K562 (cell line): ENCODE results near the gene ADAMTSL3. TPM values are rescaled to one million over a fixed set of nuclear protein-coding genes. Genes with fewer than 3 reads are reported as not detected.

Experiments
- ATAC-seq: fragments of 200-7000 bp; cut with Tn5 transposase; 3 replicates; pipeline ENCODE4 v1.9.1; 2020; ENCODE audit warnings: moderate library complexity
- BruUV-seq: library from RNA; stranded (reverse); fragments of 400-500 nt; replicated peaks from 2 replicates; lab custom pipeline; 2021; lab: Mats Ljungman, UMichigan
- CTCF ChIA-PET: fragments of 300-600 bp; formaldehyde crosslinking; extraction: SDS; loops from one replicate; lab custom pipeline; 2021; ENCODE audit warnings: low intra/inter-chr PET ratio; lab: Yijun Ruan, JAX
- POLR2A ChIA-PET: fragments of 300-600, 350-650 bp; sonication (Branson Sonifier 250); formaldehyde crosslinking; extraction: SDS; loops from one replicate; lab custom pipeline; 2021; ENCODE audit warnings: antibody characterized with exemption, inconsistent platforms; lab: Yijun Ruan, JAX
- DNase-seq, 4 experiments: peaks; one replicate each; pipeline versions ENCODE4 v3.0.0 to v3.0.0-alpha.2; 2011 to 2018; ENCODE audit warnings: low spot score in 3 of 4, mixed read lengths in 3 of 4; ENCODE audit errors: extremely low read depth in 1 of 4
- FAIRE-seq: peaks from 2 replicates; lab custom pipeline; 2011; peaks lifted over from hg19 to GRCh38; lab: Jason Lieb, UNC
- H2AFZ ChIP-seq: 2 replicates; pipeline ENCODE4 v1.6.0; 2011; ENCODE audit warnings: low read depth, low read length, control low read depth, inconsistent platforms
- H3K27ac ChIP-seq: fragments of 200-600 bp; 3 replicates; pipeline ENCODE4 v1.8.0; 2011; ENCODE audit warnings: low read depth, mild to moderate bottlenecking, control low read depth, inconsistent platforms, low read length, moderate library complexity, mixed read lengths; ENCODE audit errors: extremely low read depth
- H3K27me3 ChIP-seq, 2 experiments: fragments of 300-600 bp in 1 of 2; 2 replicates in 1 of 2; 3 replicates in 1 of 2; pipeline versions ENCODE4 v1.6.0 to v1.8.0; 2011; ENCODE audit warnings: inconsistent platforms in 2 of 2, low read length in 2 of 2, mild to moderate bottlenecking in 1 of 2, mixed read lengths in 1 of 2, moderate library complexity in 1 of 2; ENCODE audit not compliant: control insufficient read depth in 2 of 2, insufficient read depth in 2 of 2
- H3K36me3 ChIP-seq: fragments of 300-600 bp; 3 replicates; pipeline ENCODE4 v1.8.0; 2011; ENCODE audit warnings: mild to moderate bottlenecking, low read length, inconsistent platforms; ENCODE audit not compliant: control insufficient read depth, insufficient read depth
- H3K4me1 ChIP-seq, 2 experiments: fragments of 200-600 bp in 1 of 2; replicated peaks in 1 of 2; 2 replicates in 1 of 2; 3 replicates in 1 of 2; pipeline versions ENCODE4 v1.5.1 to v1.8.0; 2011; ENCODE audit warnings: inconsistent platforms in 2 of 2, low read length in 2 of 2, mild to moderate bottlenecking in 1 of 2, mixed read lengths in 1 of 2, moderate library complexity in 1 of 2; ENCODE audit not compliant: control insufficient read depth in 2 of 2, insufficient read depth in 2 of 2
- H3K4me2 ChIP-seq: 2 replicates; pipeline ENCODE4 v1.6.1; 2011; ENCODE audit warnings: low read length, control low read depth, inconsistent platforms, mixed read lengths; ENCODE audit not compliant: insufficient read depth
- H3K4me3 ChIP-seq: fragments of 200-600 bp; sonication (generic), shearing (Covaris generic); 2 replicates; pipeline ENCODE4 v1.5.1; 2016; ENCODE audit warnings: control low read depth, inconsistent platforms
- H3K79me2 ChIP-seq: fragments of 200-600 bp; 3 replicates; pipeline ENCODE4 v1.8.0; 2011; ENCODE audit warnings: low read length, inconsistent platforms; ENCODE audit not compliant: control insufficient read depth, insufficient read depth
- H3K9ac ChIP-seq, 2 experiments: 2 replicates each; pipeline versions ENCODE4 v1.6.0 to v1.6.1; 2011; ENCODE audit warnings: low read depth in 2 of 2, low read length in 2 of 2, control low read depth in 1 of 2, inconsistent platforms in 1 of 2, mild to moderate bottlenecking in 1 of 2, mixed read lengths in 1 of 2; ENCODE audit not compliant: insufficient read depth in 1 of 2
- H3K9me1 ChIP-seq: one replicate; pipeline ENCODE4 v1.6.0; 2011; ENCODE audit warnings: inconsistent platforms, mild to moderate bottlenecking, low read length, moderate library complexity; ENCODE audit not compliant: control insufficient read depth, insufficient read depth
- H3K9me3 ChIP-seq: replicated peaks from 2 replicates; pipeline ENCODE4 v1.5.1; 2011; ENCODE audit warnings: low read depth, low read length, inconsistent platforms; ENCODE audit not compliant: control insufficient read depth, insufficient read depth
- H4K20me1 ChIP-seq: replicated peaks from 2 replicates; pipeline ENCODE4 v1.6.1; 2011; ENCODE audit warnings: low read length, inconsistent platforms, mixed read lengths; ENCODE audit not compliant: control insufficient read depth, insufficient read depth
- CHD2 ChIP-seq: IDR thresholded peaks from 2 replicates; pipeline ENCODE4 v1.6.1; 2011; ENCODE audit warnings: low read depth, low read length
- HMGN3 ChIP-seq: IDR thresholded peaks from 2 replicates; pipeline ENCODE4 v1.6.1; 2011; ENCODE audit warnings: borderline replicate concordance, low read depth, mild to moderate bottlenecking, mixed read lengths, low read length; ENCODE audit not compliant: insufficient read length; ENCODE audit errors: extremely low read depth
- JUND ChIP-seq, 2 experiments: IDR thresholded peaks; 2 replicates in 1 of 2; 3 replicates in 1 of 2; pipeline ENCODE4 v1.6.1; 2011; ENCODE audit warnings: borderline replicate concordance in 2 of 2, low read depth in 2 of 2, low read length in 2 of 2, improper control_type of control experiment in 1 of 2, missing biosample characterization in 1 of 2, missing genetic modification characterization in 1 of 2, missing genetic modification reagents in 1 of 2
- KAT2B ChIP-seq: IDR thresholded peaks from one replicate; pipeline ENCODE4 v1.6.1; 2012; ENCODE audit warnings: low read depth, mild to moderate bottlenecking, control low read depth, inconsistent platforms, low read length, moderate library complexity
- NR2C1 ChIP-seq, 2 experiments: fragments of 450-650 bp; IDR thresholded peaks; 2 replicates each; pipeline ENCODE4 v1.6.1; 2017; ENCODE audit warnings: mild to moderate bottlenecking in 2 of 2, antibody characterized with exemption in 1 of 2, inconsistent platforms in 1 of 2, missing compliant biosample characterization in 1 of 2, missing genetic modification characterization in 1 of 2
- SMARCC2 ChIP-seq: fragments of 450-650 bp; IDR thresholded peaks from 2 replicates; pipeline ENCODE4 v1.6.1; 2017; ENCODE audit warnings: antibody characterized with exemption, moderate library complexity, mild to moderate bottlenecking, low read depth
- TBL1XR1 ChIP-seq, 2 experiments: IDR thresholded peaks; 2 replicates each; pipeline ENCODE4 v1.6.1; 2012; ENCODE audit warnings: improper control_type of control experiment in 2 of 2, low read length in 2 of 2, mild to moderate bottlenecking in 1 of 2
- WHSC1 ChIP-seq: IDR thresholded peaks from one replicate; pipeline ENCODE4 v1.6.1; 2012; ENCODE audit warnings: low read length, control low read depth, inconsistent platforms
- ZBTB5 ChIP-seq: fragments of 450-650 bp; IDR thresholded peaks from 2 replicates; pipeline ENCODE4 v1.6.1; 2017; ENCODE audit warnings: antibody characterized with exemption
- ZNF140 ChIP-seq: fragments of 250-450 bp; sonication (Bioruptor Pico); IDR thresholded peaks from 2 replicates; pipeline ENCODE4 v1.8.0; 2021; ENCODE audit warnings: moderate library complexity, mild to moderate bottlenecking, inconsistent platforms
- ZNF280A ChIP-seq: fragments of 450-650 bp; IDR thresholded peaks from 2 replicates; pipeline ENCODE4 v1.6.1; 2018; ENCODE audit warnings: mild to moderate bottlenecking, low read depth; ENCODE audit not compliant: partially characterized antibody
- WGBS: fragments of 100-300 bp; shearing (Covaris generic); methylation state at CpG from one replicate; pipeline ENCODE4 v1.1.6; 2016; ENCODE audit warnings: low coverage, mixed read lengths; ENCODE audit not compliant: insufficient coverage; ENCODE audit errors: missing lambda C conversion rate; 5-methylcytosine and 5-hydroxymethylcytosine counted together
- in situ Hi-C: fragments of 300-500 bp; cut with MboI; formaldehyde crosslinking; loops from 4 replicates; pipeline ENCODE4 v1.15.0; 2018; ENCODE audit warnings: inconsistent platforms, mixed read lengths
- intact Hi-C: fragments of 100-400 bp; cut with micrococcal nuclease; formaldehyde crosslinking; loops from 2 replicates; pipeline ENCODE4 v1.14.2; 2022
- polyA plus RNA-seq, 8 experiments: library from polyadenylated mRNA; depleted of rRNA in 4 of 8; stranded (reverse) in 5 of 8; unstranded in 3 of 8; fragments of >200 nt; fragmentation: Nextera tagmentation in 2 of 8; fragmentation: Illumina TruSeq in 1 of 8; extraction: Ambion mirVana in 2 of 8; extraction: Trizol in 1 of 8; gene quantifications; 2 replicates each; pipeline versions ENCODE4 v1.2.1 to v1.2.3, GENCODE V29; 2011 to 2014; ENCODE audit warnings: inconsistent platforms in 1 of 8, missing spikeins in 1 of 8
- total RNA-seq, 7 experiments: library from RNA; depleted of rRNA in 6 of 7; stranded (reverse); fragments of >200 nt in 6 of 7; fragmentation: Illumina TruSeq in 2 of 7; extraction: Trizol in 2 of 7; gene quantifications; 2 replicates each; pipeline versions ENCODE4 v1.2.1 to v1.2.3, GENCODE V29; 2011 to 2021; ENCODE audit warnings: low replicate concordance in 1 of 7
- TF ChIP-seq, protein P1 (sequence below): sonication (generic); formaldehyde crosslinking; IDR thresholded peaks from 2 replicates; pipeline ENCODE4 v1.8.0; 2023; ENCODE audit warnings: missing genetic modification reagents, mild to moderate bottlenecking, borderline replicate concordance

The ADAMTSL3 gene
- total and polyA plus RNA-seq, 9 of the 15 experiments (the other 6 are each of a cell fraction or from before 2014, with no cell fraction given): 0.01 to 0.18 (median 0.07) TPM; not detected in 3

- TF ChIP-seq TBL1XR1 (IDR thresholded peaks at IDR 0.05; ENCODE audit: low read length in 2 of 2) (no peak), HMGN3 (no peak), WHSC1 (no peak), KAT2B (no peak), JUND (IDR thresholded peaks at IDR 0.05; ENCODE audit: borderline replicate concordance, low read depth, low read length) (no peak), JUND (tag; IDR thresholded peaks at IDR 0.05; ENCODE audit: borderline replicate concordance, low read depth, low read length) (no peak), ZNF140 (CRISPR knock-in tag) (no peak), ZBTB5 (no peak)
- TF ChIP-seq, all 486 proteins: peak for 0
These were observed 318.1 kb downstream of the ADAMTSL3 start (continued) for GRCh38 chr15:83971992-83972391.

DNA sequence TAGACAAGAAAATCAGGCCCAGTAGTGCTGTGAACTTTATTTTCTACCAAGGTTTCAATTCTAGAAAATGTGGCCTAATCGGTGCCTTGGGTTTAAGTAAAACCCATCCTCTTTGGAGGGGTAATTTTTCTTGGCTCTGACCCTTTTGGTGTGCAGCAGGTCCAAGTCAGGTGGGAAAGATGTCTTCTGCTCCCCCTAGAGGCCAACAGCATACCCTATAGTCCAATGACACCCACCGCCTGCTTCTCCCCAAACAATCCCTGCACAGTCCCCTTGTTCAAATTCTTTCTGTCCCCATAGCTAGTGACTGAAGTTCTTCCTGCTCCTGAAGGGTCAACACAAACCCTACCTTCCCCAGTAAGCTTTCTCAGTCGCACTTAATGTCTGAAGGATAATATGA is 319.9 kb downstream of the ADAMTSL3 start:
- 7% methylated on average over 3 of the region's 3 CpGs for WGBS
- in situ Hi-C loops: no loop called here
- Histone ChIP-seq H3K4me3 (no peak overlapping the region), H2AFZ (no peak overlapping the region), H3K36me3 (no peaks in the 10 kb centered on the region), H3K9me3 (no peaks in the 10 kb centered on the region), H3K27me3 (no peaks in the 10 kb centered on the region), H3K79me2 (no peaks in the 10 kb centered on the region), H4K20me1 (no peaks in the 10 kb centered on the region), H3K9me1 (no peaks in the 10 kb centered on the region), H3K4me1 (no peaks in the 10 kb centered on the region), H3K4me2 (no peak overlapping the region), H3K27ac (no peak overlapping the region), H3K9ac (no peak overlapping the region)
- ChIA-PET POLR2A (no interaction called here), CTCF (no interaction called here)
- intact Hi-C loops: no loop called here
- peak; percentile 46 for FAIRE-seq
- DNase-seq: peak; percentile 21 to 43 (median 30)
- peak; percentile 82 for ATAC-seq
- no TSS peak for BruUV-seq
- TF ChIP-seq SMARCC2: no peak
- no peak for TF ChIP-seq NR2C1 (IDR thresholded peaks at IDR 0.05)
- TF ChIP-seq NR2C1 (tag; IDR thresholded peaks at IDR 0.05): no peak
- TF ChIP-seq, protein P1, sequence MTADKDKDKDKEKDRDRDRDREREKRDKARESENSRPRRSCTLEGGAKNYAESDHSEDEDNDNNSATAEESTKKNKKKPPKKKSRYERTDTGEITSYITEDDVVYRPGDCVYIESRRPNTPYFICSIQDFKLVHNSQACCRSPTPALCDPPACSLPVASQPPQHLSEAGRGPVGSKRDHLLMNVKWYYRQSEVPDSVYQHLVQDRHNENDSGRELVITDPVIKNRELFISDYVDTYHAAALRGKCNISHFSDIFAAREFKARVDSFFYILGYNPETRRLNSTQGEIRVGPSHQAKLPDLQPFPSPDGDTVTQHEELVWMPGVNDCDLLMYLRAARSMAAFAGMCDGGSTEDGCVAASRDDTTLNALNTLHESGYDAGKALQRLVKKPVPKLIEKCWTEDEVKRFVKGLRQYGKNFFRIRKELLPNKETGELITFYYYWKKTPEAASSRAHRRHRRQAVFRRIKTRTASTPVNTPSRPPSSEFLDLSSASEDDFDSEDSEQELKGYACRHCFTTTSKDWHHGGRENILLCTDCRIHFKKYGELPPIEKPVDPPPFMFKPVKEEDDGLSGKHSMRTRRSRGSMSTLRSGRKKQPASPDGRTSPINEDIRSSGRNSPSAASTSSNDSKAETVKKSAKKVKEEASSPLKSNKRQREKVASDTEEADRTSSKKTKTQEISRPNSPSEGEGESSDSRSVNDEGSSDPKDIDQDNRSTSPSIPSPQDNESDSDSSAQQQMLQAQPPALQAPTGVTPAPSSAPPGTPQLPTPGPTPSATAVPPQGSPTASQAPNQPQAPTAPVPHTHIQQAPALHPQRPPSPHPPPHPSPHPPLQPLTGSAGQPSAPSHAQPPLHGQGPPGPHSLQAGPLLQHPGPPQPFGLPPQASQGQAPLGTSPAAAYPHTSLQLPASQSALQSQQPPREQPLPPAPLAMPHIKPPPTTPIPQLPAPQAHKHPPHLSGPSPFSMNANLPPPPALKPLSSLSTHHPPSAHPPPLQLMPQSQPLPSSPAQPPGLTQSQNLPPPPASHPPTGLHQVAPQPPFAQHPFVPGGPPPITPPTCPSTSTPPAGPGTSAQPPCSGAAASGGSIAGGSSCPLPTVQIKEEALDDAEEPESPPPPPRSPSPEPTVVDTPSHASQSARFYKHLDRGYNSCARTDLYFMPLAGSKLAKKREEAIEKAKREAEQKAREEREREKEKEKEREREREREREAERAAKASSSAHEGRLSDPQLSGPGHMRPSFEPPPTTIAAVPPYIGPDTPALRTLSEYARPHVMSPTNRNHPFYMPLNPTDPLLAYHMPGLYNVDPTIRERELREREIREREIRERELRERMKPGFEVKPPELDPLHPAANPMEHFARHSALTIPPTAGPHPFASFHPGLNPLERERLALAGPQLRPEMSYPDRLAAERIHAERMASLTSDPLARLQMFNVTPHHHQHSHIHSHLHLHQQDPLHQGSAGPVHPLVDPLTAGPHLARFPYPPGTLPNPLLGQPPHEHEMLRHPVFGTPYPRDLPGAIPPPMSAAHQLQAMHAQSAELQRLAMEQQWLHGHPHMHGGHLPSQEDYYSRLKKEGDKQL: no peak
- no peak for TF ChIP-seq ZNF280A
- TF ChIP-seq CHD2: no peak
